NCI-H1694 (cell line): ENCODE results near the gene AKR1E2.

Source experiments
- DNase-seq: peaks from one replicate; lab custom pipeline; 2025; lab: John Stamatoyannopoulos, UW

The AKR1E2 gene

GRCh38 chr10:4845766-4846165 is 19.8 kb downstream of the AKR1E2 start:
- no peak for DNase-seq

GRCh38 chr10:4846775-4847174 is 20.8 kb downstream of the AKR1E2 start:
- no peak for DNase-seq

GRCh38 chr10:4847561-4848355 is 21.8 kb downstream of the AKR1E2 start:
- DNase-seq: no peak

GRCh38 chr10:4848356-4849041 is 22.5 kb downstream of the AKR1E2 start:
- DNase-seq: no peak

GRCh38 chr10:4849042-4849402 is 23.0 kb downstream of the AKR1E2 start:
- no peak for DNase-seq

GRCh38 chr10:4849555-4850242 is 23.7 kb downstream of the AKR1E2 start:
- DNase-seq: peak; percentile 46

GRCh38 chr10:4850397-4850796 is 24.4 kb downstream of the AKR1E2 start:
- no peak for DNase-seq

GRCh38 chr10:4851176-4851575 is 25.2 kb downstream of the AKR1E2 start:
- DNase-seq: no peak

GRCh38 chr10:4851846-4852245 is 25.8 kb downstream of the AKR1E2 start:
- no peak for DNase-seq

GRCh38 chr10:4865945-4866661 is 40.1 kb downstream of the AKR1E2 start:
- DNase-seq: no peak

- no peak for DNase-seq
These were observed 41.1 kb downstream of the AKR1E2 start for GRCh38 chr10:4867109-4867519.

- DNase-seq: no peak
These were observed 41.7 kb downstream of the AKR1E2 start for GRCh38 chr10:4867520-4868356.

GRCh38 chr10:4868357-4868657 is 42.3 kb downstream of the AKR1E2 start:
- DNase-seq: no peak

GRCh38 chr10:4882704-4883078 is 56.7 kb downstream of the AKR1E2 start:
- DNase-seq: no peak

- no peak for DNase-seq
These were observed 57.2 kb downstream of the AKR1E2 start for GRCh38 chr10:4883079-4883739.

- DNase-seq: no peak
These were observed 59.2 kb downstream of the AKR1E2 start for GRCh38 chr10:4885162-4885561.

- DNase-seq: no peak
These were observed 61.5 kb downstream of the AKR1E2 start for GRCh38 chr10:4887501-4887900.

GRCh38 chr10:4888236-4888635 is 62.2 kb downstream of the AKR1E2 start:
- DNase-seq: no peak

GRCh38 chr10:4889959-4890358 is 64.0 kb downstream of the AKR1E2 start:
- DNase-seq: no peak

- DNase-seq: no peak
These were observed 66.7 kb downstream of the AKR1E2 start for GRCh38 chr10:4892681-4893080.

GRCh38 chr10:4894335-4894734 is 68.3 kb downstream of the AKR1E2 start:
- DNase-seq: no peak
